GM19372 (cell line): ENCODE data around the gene STARD10.

ENCODE experiments used
- ATAC-seq: cut with Tn5 transposase; IDR thresholded peaks from one replicate; pipeline ENCODE4 v1.9.1; 2021; ENCODE audit warnings: mild to moderate bottlenecking, low read depth, moderate library complexity; ENCODE audit not compliant: unreplicated experiment

Gene STARD10

GRCh38 chr11:72750556-72751115, 43.2 kb downstream of the STARD10 start:
- no peak for ATAC-seq

- ATAC-seq = no peak
Measured at GRCh38 chr11:72750086-72750485, 43.8 kb downstream of the STARD10 start.

- ATAC-seq = no peak
Measured at GRCh38 chr11:72747289-72747855, 46.5 kb downstream of the STARD10 start.

- ATAC-seq = no peak
Measured at GRCh38 chr11:72746821-72747220, 47.0 kb downstream of the STARD10 start.

GRCh38 chr11:72745925-72746550, 47.8 kb downstream of the STARD10 start:
- no peak for ATAC-seq

- no peak for ATAC-seq
Measured at GRCh38 chr11:72745511-72745910, 48.3 kb downstream of the STARD10 start.

- no peak for ATAC-seq
Measured at GRCh38 chr11:72744474-72744873, 49.4 kb downstream of the STARD10 start.

GRCh38 chr11:72743321-72744221, 50.3 kb downstream of the STARD10 start:
- ATAC-seq = no peak

- no peak for ATAC-seq
Measured at GRCh38 chr11:72742513-72743320, 51.1 kb downstream of the STARD10 start.

GRCh38 chr11:72741849-72742512, 51.9 kb downstream of the STARD10 start:
- no peak for ATAC-seq

- no peak for ATAC-seq
Measured at GRCh38 chr11:72741429-72741833, 52.4 kb downstream of the STARD10 start.

GRCh38 chr11:72740562-72741428, 53.1 kb downstream of the STARD10 start:
- no peak for ATAC-seq

- no peak for ATAC-seq
Measured at GRCh38 chr11:72740060-72740424, 53.8 kb downstream of the STARD10 start.

- ATAC-seq = no peak
Measured at GRCh38 chr11:72739240-72740059, 54.4 kb downstream of the STARD10 start.

- no peak for ATAC-seq
Measured at GRCh38 chr11:72738199-72739141, 55.4 kb downstream of the STARD10 start.

GRCh38 chr11:72737336-72737735, 56.5 kb downstream of the STARD10 start:
- no peak for ATAC-seq

- ATAC-seq = no peak
Measured at GRCh38 chr11:72736452-72737069, 57.3 kb downstream of the STARD10 start.
